ENCODE data around the gene KLK14. TPM values are rescaled to one million over a fixed set of nuclear protein-coding genes. Genes with fewer than 3 reads are reported as not detected.

The KLK14 gene, protein sequence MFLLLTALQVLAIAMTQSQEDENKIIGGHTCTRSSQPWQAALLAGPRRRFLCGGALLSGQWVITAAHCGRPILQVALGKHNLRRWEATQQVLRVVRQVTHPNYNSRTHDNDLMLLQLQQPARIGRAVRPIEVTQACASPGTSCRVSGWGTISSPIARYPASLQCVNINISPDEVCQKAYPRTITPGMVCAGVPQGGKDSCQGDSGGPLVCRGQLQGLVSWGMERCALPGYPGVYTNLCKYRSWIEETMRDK
- total RNA-seq = 1.9 TPM
- long read RNA-seq, partial matches to known transcripts = 1 of 2 reads
- long read RNA-seq, other reads (novel, unspliced or antisense) = 1 of 2 reads

GRCh38 chr19:51082611-51083010 is at the start of gene KLK14:
Gene KLK14 (minus strand): TSS chr19:51082887. CDS start chr19:51082614, 273 bp downstream.
- intact Hi-C loops (cut with DNase I) = no loop called here
- ATAC-seq (ENCODE audit: poor library complexity) (no peak), DNase-seq (no peak)

GRCh38 chr19:51131780-51132680 is 49.3 kb upstream of the KLK14 start:
- intact Hi-C loops (cut with DNase I) = no loop called here
- ATAC-seq (ENCODE audit: poor library complexity) (peak; percentile 81), DNase-seq (peak; percentile 75)

DNA sequence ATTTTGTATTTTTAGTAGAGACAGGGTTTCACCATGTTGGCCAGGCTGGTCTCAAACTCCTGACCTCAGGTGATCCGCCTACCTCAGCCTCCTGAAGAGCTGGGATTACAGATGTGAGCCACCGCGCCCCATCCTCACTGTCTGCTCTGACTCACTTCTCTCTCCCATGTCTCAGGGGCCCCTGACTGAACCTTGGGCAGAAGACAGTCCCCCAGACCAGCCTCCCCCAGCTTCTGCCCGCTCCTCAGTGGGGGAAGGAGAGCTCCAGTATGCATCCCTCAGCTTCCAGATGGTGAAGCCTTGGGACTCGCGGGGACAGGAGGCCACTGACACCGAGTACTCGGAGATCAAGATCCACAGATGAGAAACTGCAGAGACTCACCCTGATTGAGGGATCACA is 47.0 kb upstream of the KLK14 start:
- ATAC-seq (ENCODE audit: poor library complexity) (no peak), DNase-seq (no peak)
- intact Hi-C loops (cut with DNase I) = no loop called here

DNA sequence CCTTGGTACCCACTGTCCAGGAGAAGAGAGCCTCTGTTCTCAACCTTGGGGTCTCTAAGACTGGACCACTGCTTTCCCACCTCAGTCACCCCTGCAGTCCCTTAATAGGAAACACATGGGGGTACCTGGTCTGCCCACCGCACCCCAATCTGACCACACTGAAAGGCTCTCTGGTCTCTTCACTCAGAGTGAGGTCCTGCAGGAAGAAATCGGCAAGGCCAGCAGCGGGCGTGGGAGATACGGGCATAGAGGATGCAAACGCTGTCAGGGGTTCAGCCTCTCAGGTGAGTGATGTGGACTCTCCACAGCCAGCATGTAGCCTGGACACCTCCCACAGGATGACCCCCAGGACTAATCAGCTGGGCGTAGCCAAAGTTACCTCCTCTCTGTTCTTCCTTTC is 45.5 kb upstream of the KLK14 start:
- ATAC-seq (ENCODE audit: poor library complexity) (no peak), DNase-seq (no peak)
- intact Hi-C loops (cut with DNase I) = no loop called here

- ATAC-seq (ENCODE audit: poor library complexity) (peak; percentile 9), DNase-seq (no peak)
- intact Hi-C loops (cut with DNase I) = no loop called here
Observed at GRCh38 chr19:51127755-51128154, 45.1 kb upstream of the KLK14 start.

DNA sequence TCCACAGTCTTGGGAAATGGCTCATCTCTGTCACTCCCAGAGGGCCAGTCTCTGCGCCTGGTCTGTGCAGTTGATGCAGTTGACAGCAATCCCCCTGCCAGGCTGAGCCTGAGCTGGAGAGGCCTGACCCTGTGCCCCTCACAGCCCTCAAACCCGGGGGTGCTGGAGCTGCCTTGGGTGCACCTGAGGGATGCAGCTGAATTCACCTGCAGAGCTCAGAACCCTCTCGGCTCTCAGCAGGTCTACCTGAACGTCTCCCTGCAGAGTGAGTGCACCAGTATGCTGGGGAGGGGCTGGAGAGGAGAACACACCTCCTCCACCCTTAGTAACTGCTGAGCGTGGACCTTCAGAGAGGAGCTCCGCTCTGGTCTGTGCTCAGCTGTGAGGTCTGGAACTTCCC is 44.3 kb upstream of the KLK14 start:
- DNase-seq (no peak), ATAC-seq (ENCODE audit: poor library complexity) (no peak)
- intact Hi-C loops (cut with DNase I) = no loop called here

- intact Hi-C loops (cut with DNase I) = no loop called here
- ATAC-seq (ENCODE audit: poor library complexity) (no peak), DNase-seq (no peak)
Observed at GRCh38 chr19:51125421-51126075, 42.9 kb upstream of the KLK14 start.

GRCh38 chr19:51124729-51125128 is 42.0 kb upstream of the KLK14 start, which contains the start of gene SIGLEC9:
Gene SIGLEC9 (plus strand): TSS chr19:51124906. CDS start chr19:51124975, 69 bp downstream.
- intact Hi-C loops (cut with DNase I) = no loop called here

GRCh38 chr19:51124216-51124615 is 41.5 kb upstream of the KLK14 start:
- ATAC-seq (ENCODE audit: poor library complexity) (no peak), DNase-seq (no peak)
- intact Hi-C loops (cut with DNase I) = no loop called here

More at GRCh38 chr19:51124729-51125128, 42.0 kb upstream of the KLK14 start, which contains the start of gene SIGLEC9:
- DNase-seq (peak; percentile 80), ATAC-seq (ENCODE audit: poor library complexity) (peak; percentile 41)

- ATAC-seq (ENCODE audit: poor library complexity) (no peak), DNase-seq (no peak)
- intact Hi-C loops (cut with DNase I) = no loop called here
Observed at GRCh38 chr19:51123802-51124201, 41.1 kb upstream of the KLK14 start.

GRCh38 chr19:51123381-51123800 is 40.7 kb upstream of the KLK14 start:
- DNase-seq = peak; percentile 65
- intact Hi-C loops (cut with DNase I) = no loop called here

GRCh38 chr19:51122112-51122981 is 39.7 kb upstream of the KLK14 start:
- intact Hi-C loops (cut with DNase I) = no loop called here
- DNase-seq (no peak), ATAC-seq (ENCODE audit: poor library complexity) (no peak)

More at GRCh38 chr19:51123381-51123800, 40.7 kb upstream of the KLK14 start:
- ATAC-seq (ENCODE audit: poor library complexity) = peak; percentile 57

DNA sequence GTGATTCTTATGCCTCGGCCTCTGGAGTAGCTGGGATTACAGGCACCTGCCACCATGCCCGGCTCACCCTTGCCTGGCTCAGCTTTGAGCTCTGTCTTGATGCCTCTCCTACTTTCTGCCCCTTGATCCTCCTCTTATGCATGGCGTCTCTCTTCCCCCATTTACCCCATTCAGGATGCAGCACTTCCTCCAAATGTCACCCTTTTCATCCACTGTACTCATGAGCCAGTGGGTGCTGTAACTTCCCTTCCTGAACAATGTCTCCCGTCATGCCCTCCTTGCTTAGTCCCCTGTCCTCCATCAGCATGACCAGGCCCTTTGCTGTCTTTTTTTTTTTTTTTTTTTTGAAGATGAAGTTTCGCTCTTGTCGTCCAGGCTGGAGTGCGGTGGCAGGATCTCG is 38.6 kb upstream of the KLK14 start:
- ATAC-seq (ENCODE audit: poor library complexity) (no peak), DNase-seq (no peak)
- intact Hi-C loops (cut with DNase I) = no loop called here

GRCh38 chr19:51120160-51120559 is 37.5 kb upstream of the KLK14 start:
- intact Hi-C loops (cut with DNase I) = no loop called here
- DNase-seq = no peak

DNA sequence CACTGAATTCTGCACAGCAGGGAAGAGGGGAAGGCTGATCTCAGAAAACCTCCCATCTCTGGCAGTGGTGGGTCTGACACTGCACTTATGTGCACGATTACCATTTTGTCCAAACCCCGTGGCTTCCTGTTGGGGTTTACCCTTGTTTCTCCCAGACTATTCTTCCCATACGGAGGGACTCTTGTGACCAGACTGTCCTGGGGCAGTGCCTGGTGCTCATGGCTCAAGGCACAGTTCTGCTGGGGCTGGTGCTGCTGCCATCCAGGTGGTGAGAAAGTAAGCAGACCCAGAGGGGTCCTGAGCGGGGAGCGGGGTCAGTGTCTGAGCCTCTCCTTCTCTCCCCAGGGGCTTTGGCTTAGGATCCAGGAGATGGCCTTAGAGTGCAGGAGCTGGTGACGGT is 36.9 kb upstream of the KLK14 start:
- DNase-seq (no peak), ATAC-seq (ENCODE audit: poor library complexity) (no peak)
- intact Hi-C loops (cut with DNase I) = no loop called here

More at GRCh38 chr19:51120160-51120559, 37.5 kb upstream of the KLK14 start:
- ATAC-seq (ENCODE audit: poor library complexity) = no peak

- intact Hi-C loops (cut with DNase I) = no loop called here
- DNase-seq = no peak
- no peak for ATAC-seq (ENCODE audit: poor library complexity)
Observed at GRCh38 chr19:51119101-51119500, 36.4 kb upstream of the KLK14 start.

- DNase-seq (no peak), ATAC-seq (ENCODE audit: poor library complexity) (no peak)
- intact Hi-C loops (cut with DNase I) = no loop called here
Observed at GRCh38 chr19:51116736-51117286, 34.1 kb upstream of the KLK14 start.
